ENCODE data around the gene NR2E3.

Gene NR2E3

DNA sequence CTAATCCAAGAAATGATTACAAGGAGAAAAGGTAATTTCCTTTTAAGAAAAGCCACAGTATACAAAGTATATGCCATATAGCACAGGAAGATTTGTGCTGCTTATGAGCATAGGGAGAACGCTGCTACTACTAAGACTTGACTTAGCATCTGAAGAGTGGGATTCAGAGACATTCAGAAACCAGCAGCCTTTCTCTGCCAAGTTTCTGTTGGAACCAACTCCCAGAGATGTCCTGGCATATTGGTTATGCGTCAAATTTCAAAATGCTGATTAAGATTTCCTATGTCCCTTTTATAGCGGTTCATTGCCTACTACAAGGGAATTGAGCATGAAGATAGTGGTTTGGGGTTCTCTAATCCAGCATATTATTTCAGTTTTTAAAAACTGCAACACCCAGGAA is 4.9 kb downstream of the NR2E3 start:
- Mint-ChIP-seq H3K4me3 (no peak overlapping the region), H3K9me3 (peaks cover 24% of the 10 kb centered on the region), H3K27me3 (ENCODE audit: low read depth, poor library complexity) (peaks cover 3% of the 10 kb centered on the region), H3K27ac (no peak overlapping the region), H3K36me3 (ENCODE audit: low read depth) (peaks cover 28% of the 10 kb centered on the region), H3K4me1 (peaks cover 12% of the 10 kb centered on the region)
- DNase-seq, result no peak
- TF ChIP-seq, protein P1, sequence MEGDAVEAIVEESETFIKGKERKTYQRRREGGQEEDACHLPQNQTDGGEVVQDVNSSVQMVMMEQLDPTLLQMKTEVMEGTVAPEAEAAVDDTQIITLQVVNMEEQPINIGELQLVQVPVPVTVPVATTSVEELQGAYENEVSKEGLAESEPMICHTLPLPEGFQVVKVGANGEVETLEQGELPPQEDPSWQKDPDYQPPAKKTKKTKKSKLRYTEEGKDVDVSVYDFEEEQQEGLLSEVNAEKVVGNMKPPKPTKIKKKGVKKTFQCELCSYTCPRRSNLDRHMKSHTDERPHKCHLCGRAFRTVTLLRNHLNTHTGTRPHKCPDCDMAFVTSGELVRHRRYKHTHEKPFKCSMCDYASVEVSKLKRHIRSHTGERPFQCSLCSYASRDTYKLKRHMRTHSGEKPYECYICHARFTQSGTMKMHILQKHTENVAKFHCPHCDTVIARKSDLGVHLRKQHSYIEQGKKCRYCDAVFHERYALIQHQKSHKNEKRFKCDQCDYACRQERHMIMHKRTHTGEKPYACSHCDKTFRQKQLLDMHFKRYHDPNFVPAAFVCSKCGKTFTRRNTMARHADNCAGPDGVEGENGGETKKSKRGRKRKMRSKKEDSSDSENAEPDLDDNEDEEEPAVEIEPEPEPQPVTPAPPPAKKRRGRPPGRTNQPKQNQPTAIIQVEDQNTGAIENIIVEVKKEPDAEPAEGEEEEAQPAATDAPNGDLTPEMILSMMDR (IDR thresholded peaks at IDR 0.05), result no peak

DNA sequence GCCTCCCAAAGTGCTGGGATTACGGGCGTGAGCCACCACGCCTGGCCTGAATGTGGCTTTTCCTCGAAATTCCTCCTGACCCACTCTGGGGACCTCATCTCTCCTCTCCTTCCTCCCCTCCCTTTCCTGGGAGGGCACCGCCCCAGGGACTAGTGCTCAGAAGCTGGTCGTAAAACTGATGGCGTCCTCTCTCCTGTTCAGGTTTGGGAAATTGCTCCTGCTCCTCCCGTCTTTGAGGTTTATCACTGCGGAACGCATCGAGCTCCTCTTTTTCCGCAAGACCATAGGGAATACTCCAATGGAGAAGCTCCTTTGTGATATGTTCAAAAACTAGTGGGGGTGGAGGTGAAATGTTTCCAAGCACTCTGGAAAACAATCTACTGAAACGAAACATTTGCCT is 7.0 kb downstream of the NR2E3 start:
- no peak overlapping the region for H3K27ac Mint-ChIP-seq
- peaks cover 5% of the 10 kb centered on the region for H3K4me1 Mint-ChIP-seq
- H3K4me3 Mint-ChIP-seq, result no peak overlapping the region
- TF ChIP-seq, protein P1 (IDR thresholded peaks at IDR 0.05), result no peak
- H3K27me3 Mint-ChIP-seq (ENCODE audit: low read depth, poor library complexity), result peaks cover 3% of the 10 kb centered on the region
- DNase-seq, result no peak
- peaks cover 44% of the 10 kb centered on the region for H3K9me3 Mint-ChIP-seq
- peaks cover 47% of the 10 kb centered on the region for H3K36me3 Mint-ChIP-seq (ENCODE audit: low read depth)

DNA sequence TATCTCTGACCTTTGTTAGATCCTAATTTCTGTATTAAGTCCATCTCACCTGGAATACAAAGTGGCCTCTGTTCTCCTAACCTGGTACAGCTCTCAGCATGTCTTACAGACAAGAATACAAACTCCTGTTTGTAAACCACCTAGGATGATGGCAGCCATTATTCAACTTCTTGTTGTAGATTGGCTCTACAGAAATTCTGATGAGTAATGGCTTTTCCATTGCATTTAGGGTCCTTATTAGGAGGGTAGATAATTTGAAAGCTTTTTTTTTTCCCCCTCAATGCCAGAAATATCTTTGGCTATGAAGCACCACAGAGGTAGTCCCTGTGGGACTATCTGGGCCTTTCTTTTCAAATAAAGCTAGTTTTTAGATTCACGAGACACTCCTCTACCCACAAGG is 9.8 kb downstream of the NR2E3 start:
- Mint-ChIP-seq H3K27ac (no peak overlapping the region), H3K27me3 (ENCODE audit: low read depth, poor library complexity) (no peaks in the 10 kb centered on the region), H3K4me3 (no peak overlapping the region), H3K36me3 (ENCODE audit: low read depth) (peaks cover 74% of the 10 kb centered on the region), H3K4me1 (peaks cover 1% of the 10 kb centered on the region), H3K9me3 (peaks cover 64% of the 10 kb centered on the region)
- TF ChIP-seq, protein P1 (IDR thresholded peaks at IDR 0.05), result no peak
- DNase-seq, result no peak

DNA sequence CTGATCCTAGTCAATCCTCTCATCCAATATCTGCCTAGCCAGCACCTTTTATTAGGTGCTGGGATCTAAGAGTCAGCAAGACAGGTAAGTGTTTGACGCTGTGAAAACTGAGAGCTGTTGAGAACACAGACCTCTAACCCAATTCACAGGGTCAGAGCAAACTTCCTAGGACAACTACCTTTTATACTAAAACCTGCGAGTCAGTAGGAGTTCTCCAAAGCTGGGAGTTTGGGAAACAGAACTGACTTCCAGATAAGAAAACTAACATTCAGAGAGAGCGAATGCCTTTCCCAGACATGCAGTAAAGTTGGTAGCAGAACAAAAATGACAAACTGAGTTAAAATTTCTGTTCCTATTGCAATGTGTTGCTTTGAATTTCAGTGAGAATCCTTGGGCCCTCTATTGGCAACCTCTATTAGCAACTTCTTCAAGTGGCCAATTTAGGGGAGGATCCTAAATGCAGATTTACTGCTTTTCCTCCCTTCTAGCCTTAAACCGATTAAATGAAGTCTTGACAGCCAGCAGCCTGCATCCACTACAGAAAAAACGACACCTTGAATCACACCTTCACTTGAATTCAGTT is 11.3 kb downstream of the NR2E3 start:
- H3K27ac Mint-ChIP-seq, result no peak overlapping the region
- H3K4me3 Mint-ChIP-seq, result no peak overlapping the region
- DNase-seq, result no peak
- peaks cover 89% of the 10 kb centered on the region for H3K36me3 Mint-ChIP-seq (ENCODE audit: low read depth)
- peaks cover 15% of the 10 kb centered on the region for H3K4me1 Mint-ChIP-seq
- H3K9me3 Mint-ChIP-seq, result peaks cover 64% of the 10 kb centered on the region
- TF ChIP-seq, protein P1 (IDR thresholded peaks at IDR 0.05), result no peak
- no peaks in the 10 kb centered on the region for H3K27me3 Mint-ChIP-seq (ENCODE audit: low read depth, poor library complexity)

DNA sequence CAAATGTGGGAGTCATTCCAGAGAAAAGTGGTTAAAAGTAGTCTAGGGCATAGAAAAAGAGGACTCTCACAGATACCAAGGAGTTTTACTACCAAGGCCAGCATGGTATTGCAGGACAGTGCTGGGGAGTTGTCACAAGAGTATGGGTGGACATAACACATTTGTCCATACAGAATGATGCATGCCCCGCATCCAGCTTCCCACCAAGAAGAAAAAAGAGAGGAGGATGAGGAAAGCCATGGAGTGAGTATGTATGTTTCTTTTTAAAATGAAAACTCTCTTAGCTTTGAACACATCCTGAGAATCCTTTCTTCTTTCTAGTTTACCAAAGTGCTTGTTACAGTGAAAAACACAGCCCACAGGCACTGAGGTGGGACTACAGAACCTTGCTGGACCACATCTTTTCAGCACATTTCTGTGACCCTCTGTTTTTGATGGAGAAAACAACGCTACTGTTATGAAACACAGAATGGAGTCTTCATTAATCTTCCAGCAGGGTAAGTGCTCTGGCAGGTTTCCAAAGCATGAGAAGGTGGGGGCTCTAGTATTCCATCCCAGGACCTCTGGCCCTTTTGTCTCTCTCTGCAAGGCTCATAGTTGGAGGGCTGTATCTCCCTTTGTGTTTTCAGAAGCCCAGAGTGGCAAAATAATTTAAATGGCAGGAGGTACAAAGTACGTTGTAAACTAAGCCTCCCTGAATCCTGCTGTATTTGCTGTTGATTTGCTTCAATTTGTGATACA is 12.7 kb downstream of the NR2E3 start:
- H3K36me3 Mint-ChIP-seq (ENCODE audit: low read depth), result peaks cover 94% of the 10 kb centered on the region
- TF ChIP-seq, protein P1 (IDR thresholded peaks at IDR 0.05), result no peak
- no peak overlapping the region for H3K27ac Mint-ChIP-seq
- DNase-seq, result no peak
- peaks cover 18% of the 10 kb centered on the region for H3K4me1 Mint-ChIP-seq
- no peaks in the 10 kb centered on the region for H3K27me3 Mint-ChIP-seq (ENCODE audit: low read depth, poor library complexity)
- no peak overlapping the region for H3K4me3 Mint-ChIP-seq
- peaks cover 55% of the 10 kb centered on the region for H3K9me3 Mint-ChIP-seq

DNA sequence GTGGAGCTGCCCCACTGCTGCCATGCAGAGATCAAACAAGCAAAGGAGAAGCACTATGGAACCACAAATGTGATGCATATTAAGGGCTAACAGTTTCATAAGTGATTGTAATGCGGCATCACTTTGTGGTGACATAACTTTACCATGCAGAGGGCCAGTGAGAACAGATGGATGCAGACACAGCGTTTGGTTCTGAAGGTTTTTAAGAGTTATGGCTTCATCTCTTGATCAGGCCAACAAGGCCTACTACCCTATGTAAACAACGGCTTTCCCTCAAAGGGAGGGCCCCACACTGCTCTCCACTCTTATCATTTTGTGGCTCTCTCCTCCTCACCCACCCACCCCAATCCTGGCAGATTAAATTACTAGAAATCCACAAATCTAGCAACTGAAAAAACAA is 13.4 kb downstream of the NR2E3 start:
- no peak overlapping the region for H3K27ac Mint-ChIP-seq
- no peak for DNase-seq
- H3K36me3 Mint-ChIP-seq (ENCODE audit: low read depth), result peaks cover 94% of the 10 kb centered on the region
- peaks cover 49% of the 10 kb centered on the region for H3K9me3 Mint-ChIP-seq
- no peaks in the 10 kb centered on the region for H3K27me3 Mint-ChIP-seq (ENCODE audit: low read depth, poor library complexity)
- peaks cover 18% of the 10 kb centered on the region for H3K4me1 Mint-ChIP-seq
- H3K4me3 Mint-ChIP-seq, result no peak overlapping the region
- TF ChIP-seq, protein P1 (IDR thresholded peaks at IDR 0.05), result no peak

Data from nephron progenitor cell (in vitro differentiated cells).